Measurements from ENCODE around the gene NKX6-1. TPM values are rescaled to one million over a fixed set of nuclear protein-coding genes. Genes with fewer than 3 reads are reported as not detected.

The NKX6-1 gene
- total RNA-seq, 1 experiment from 2014 or later: 1.1 TPM

- no peak for ATAC-seq
- in situ Hi-C loops (cut with HindIII; ENCODE audit: low pct_unique_long_range_greater_than_20kb, low sequenced_read_pairs) (no loop called here), intact Hi-C loops (cut with micrococcal nuclease; ENCODE audit: unreplicated experiment) (no loop called here)
- no peak for DNase-seq (ENCODE audit: low read depth, low spot score)
- no peak for TF ChIP-seq CTCF (IDR thresholded peaks at IDR 0.05)
- TF ChIP-seq POLR2AphosphoS5 (IDR thresholded peaks at IDR 0.05; ENCODE audit: low read depth, low read length): no peak
- no peak for TF ChIP-seq TCF7L2 (IDR thresholded peaks at IDR 0.05; ENCODE audit: low read depth, low read length)
- no peak for TF ChIP-seq SIN3A (IDR thresholded peaks at IDR 0.05; ENCODE audit: borderline replicate concordance, insufficient read depth, low read depth, low read length)
- TF ChIP-seq REST (IDR thresholded peaks at IDR 0.05; ENCODE audit: insufficient read depth in 1 of 2, low read depth in 2 of 2, low read length in 1 of 2): no peak
- Histone ChIP-seq H3K9me3 (ENCODE audit: control insufficient read depth, insufficient read depth, low read depth, low read length) (no peaks in the 10 kb centered on the region), H3K4me3 (ENCODE audit: low read depth in 2 of 2, low read length in 2 of 2) (no peak overlapping the region), H3K27ac (ENCODE audit: low read length) (no peak overlapping the region), H3K27me3 (ENCODE audit: control insufficient read depth, insufficient read depth, low read length) (no peaks in the 10 kb centered on the region), H3K36me3 (ENCODE audit: control insufficient read depth, insufficient read depth, low read length) (no peaks in the 10 kb centered on the region), H3K4me1 (ENCODE audit: control insufficient read depth, insufficient read depth, low read length) (no peaks in the 10 kb centered on the region)
- BruUV-seq (replicated peaks): no TSS peak
- ChIA-PET CTCF (no interaction called here), POLR2A (interaction anchor here (0.7 kb wide), 1 partner anchor 510 kb away, joined by 4 read pairs; no protein-coding TSS in a partner anchor)
Observed at GRCh38 chr4:84511703-84512102, 12.6 kb upstream of the NKX6-1 start.

- Histone ChIP-seq H3K36me3 (ENCODE audit: control insufficient read depth, insufficient read depth, low read length) (no peaks in the 10 kb centered on the region), H3K9me3 (ENCODE audit: control insufficient read depth, insufficient read depth, low read depth, low read length) (no peaks in the 10 kb centered on the region), H3K27me3 (ENCODE audit: control insufficient read depth, insufficient read depth, low read length) (no peaks in the 10 kb centered on the region), H3K4me3 (ENCODE audit: low read depth in 2 of 2, low read length in 2 of 2) (no peak overlapping the region), H3K4me1 (ENCODE audit: control insufficient read depth, insufficient read depth, low read length) (no peaks in the 10 kb centered on the region), H3K27ac (ENCODE audit: low read length) (no peak overlapping the region)
- POLR2A ChIA-PET: no interaction called here
- BruUV-seq (replicated peaks): no TSS peak
- CTCF ChIA-PET: no interaction called here
- ATAC-seq (no peak), DNase-seq (ENCODE audit: low read depth, low spot score) (no peak)
- TF ChIP-seq SIN3A (IDR thresholded peaks at IDR 0.05; ENCODE audit: borderline replicate concordance, insufficient read depth, low read depth, low read length): no peak
- no peak for TF ChIP-seq TCF7L2 (IDR thresholded peaks at IDR 0.05; ENCODE audit: low read depth, low read length)
- no peak for TF ChIP-seq POLR2AphosphoS5 (IDR thresholded peaks at IDR 0.05; ENCODE audit: low read depth, low read length)
- TF ChIP-seq REST (IDR thresholded peaks at IDR 0.05; ENCODE audit: insufficient read depth in 1 of 2, low read depth in 2 of 2, low read length in 1 of 2): no peak
- no peak for TF ChIP-seq CTCF (IDR thresholded peaks at IDR 0.05)
- intact Hi-C loops (cut with micrococcal nuclease; ENCODE audit: unreplicated experiment) (loop anchor here (10.0 kb wide), 1 partner anchor 863 kb away; no protein-coding TSS in a partner anchor), in situ Hi-C loops (cut with HindIII; ENCODE audit: low pct_unique_long_range_greater_than_20kb, low sequenced_read_pairs) (no loop called here)
Observed at GRCh38 chr4:84507941-84508340, 8.8 kb upstream of the NKX6-1 start.

Data from Panc1 (cell line).